Kasumi-1 (cell line): ENCODE measurements around the gene TMEM44.
A peak's percentile ranks its signal among the peaks of the same experiment; 100 is the strongest.
"Not testable (repeated sequence)": the region's sequence is repeated elsewhere in the genome, so short reads cannot be mapped to it uniquely, and the experiment has no call there.

Experiments
- DNase-seq, 2 experiments: peaks; one replicate each; lab custom pipeline; 2025; lab: John Stamatoyannopoulos, UW

TMEM44 gene

DNA sequence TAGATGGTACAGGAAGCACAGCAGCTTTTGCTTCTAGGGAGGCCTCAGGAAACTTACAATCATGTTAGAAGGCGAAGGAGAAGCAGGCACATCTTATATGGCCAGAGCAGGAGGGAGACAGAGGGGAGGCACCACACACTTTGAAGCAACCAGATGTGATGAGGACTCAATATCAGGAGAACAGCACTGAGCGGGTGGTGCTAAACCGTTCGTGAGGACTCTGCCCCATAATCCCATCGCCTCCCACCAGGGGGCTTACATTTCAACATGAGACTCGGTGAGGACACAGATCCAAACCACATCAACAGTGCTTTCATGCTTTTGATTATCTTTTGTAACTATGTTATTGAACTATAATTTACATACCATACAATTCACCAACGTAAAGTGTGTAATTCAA is 7.6 kb upstream of the TMEM44 start:
- DNase-seq = peak; percentile 56 to 62

GRCh38 chr3:194638991-194639605 is 5.9 kb upstream of the TMEM44 start:
- no peak for DNase-seq

DNA sequence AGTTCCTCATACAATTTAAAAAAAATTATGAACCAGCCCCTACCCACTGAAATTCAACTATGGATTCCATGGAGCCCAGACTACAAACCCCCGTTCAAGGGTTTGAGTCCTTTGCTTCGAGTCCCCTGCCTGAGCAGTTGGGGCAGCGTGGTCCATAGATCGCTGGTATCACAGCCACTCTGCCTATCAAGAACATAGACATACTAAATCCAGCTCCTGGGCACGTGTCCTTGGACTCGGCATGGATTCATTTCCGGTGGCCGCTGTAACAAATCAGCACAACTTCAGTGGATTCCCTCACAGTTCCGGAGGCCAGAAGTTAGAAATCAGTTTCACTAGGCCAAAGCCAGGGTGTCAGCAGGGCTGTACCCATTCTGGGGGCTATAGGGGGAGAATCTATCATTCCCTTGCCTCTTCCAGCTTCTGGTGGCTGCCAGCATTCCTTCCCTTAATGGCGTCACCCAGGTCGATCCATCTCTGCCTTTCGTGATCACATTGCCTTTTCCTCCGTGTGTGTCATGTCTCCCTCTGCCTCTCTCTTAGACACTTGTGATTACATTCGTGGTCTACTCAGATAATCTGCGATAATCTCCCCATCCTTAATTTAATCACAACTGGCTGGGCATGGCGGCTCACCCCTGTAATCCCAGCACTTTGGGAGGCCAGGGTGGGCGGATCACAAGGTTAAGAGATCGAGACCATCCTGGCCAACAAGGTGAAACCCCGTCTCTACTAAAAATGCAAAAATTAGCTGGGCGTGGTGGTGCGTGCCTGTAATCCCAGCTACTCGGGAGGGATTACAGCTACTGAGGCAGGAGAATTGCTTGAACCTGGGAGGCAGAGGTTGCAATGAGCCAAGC is 4.6 kb upstream of the TMEM44 start:
- no peak for DNase-seq

DNA sequence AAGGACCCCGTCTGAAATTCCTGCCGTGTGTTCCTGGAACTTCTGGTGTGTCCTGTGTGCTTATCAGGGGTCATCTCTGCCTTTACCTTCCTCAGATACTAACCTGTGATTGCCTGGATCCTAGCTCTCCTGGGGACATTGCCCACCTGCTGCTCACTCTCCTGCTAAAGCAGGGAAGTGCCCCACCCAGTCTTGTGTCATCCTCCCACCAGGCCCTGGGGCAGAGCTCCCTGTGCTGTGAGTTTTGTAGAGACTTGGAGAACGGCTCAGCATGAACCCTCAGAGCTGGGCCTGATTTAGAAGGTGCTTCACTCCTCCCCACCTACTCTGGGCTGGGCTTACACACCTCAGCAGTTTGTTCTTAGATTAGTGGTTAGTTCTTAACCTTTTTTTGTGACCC is 3.8 kb upstream of the TMEM44 start:
- DNase-seq = no peak

DNA sequence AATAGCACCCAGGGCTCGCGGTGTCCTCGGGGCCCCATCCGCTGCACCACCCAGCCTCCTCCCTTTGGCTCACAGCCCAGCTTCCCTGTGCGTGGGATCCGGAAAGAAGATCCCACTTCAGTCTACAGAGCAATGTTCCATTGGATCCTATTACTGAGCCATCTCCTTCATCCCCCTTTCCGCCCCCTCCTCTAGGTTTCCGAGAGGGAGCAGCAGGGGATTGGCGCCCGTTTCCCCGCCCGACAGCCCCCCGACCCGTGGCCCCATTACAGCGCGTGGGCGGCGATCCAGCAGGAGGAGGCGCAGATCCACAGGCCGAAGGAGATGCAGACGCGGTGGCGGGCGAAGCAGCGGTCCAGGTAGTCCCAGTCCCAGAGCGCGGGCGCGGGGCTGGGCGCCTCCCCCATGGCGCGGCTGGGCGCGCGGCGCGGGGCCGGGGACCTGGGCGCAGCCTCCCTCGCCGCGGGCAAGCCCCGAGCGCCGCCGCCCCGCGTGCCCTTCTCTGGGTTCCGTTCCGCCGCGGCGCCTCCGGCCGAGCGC is 340 bp downstream of the TMEM44 start:
- DNase-seq = peak; percentile 33 to 51

DNA sequence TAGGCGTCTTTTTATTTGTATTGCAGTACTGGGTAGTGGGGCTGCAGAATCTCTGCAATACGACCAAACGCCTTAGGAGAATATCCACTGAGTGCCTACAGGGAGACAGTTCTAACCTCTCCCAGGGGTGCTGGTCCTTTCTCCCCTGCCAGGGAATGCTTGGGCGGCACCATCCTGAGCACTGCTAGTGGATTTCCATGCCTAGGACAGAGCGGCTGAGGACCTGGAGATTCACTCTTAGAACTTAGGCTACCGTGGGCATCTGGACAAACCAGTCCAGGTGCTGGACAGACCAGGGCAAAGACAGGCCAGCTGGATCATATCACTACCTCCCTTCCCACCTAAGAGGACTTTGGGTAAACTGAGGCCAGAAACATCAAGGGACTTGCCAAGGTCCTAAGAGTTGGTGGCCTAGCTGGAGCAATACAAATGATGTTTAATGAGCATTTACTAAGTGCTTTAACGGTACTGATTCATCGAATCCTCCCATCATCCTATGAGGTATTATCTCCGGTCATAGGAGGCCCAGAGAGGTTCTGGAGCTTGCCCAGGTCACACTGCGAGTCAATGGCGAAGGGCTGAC is 902 bp downstream of the TMEM44 start:
- no peak for DNase-seq

- DNase-seq = no peak
Measured at GRCh38 chr3:194631696-194632095, 1.5 kb downstream of the TMEM44 start.

GRCh38 chr3:194630681-194631080 is 2.5 kb downstream of the TMEM44 start:
- not testable (repeated sequence) for DNase-seq

- no peak for DNase-seq
Measured at GRCh38 chr3:194624956-194625355, 8.3 kb downstream of the TMEM44 start.

GRCh38 chr3:194623449-194624290 is 9.5 kb downstream of the TMEM44 start:
- no peak for DNase-seq

GRCh38 chr3:194622621-194623340 is 10.4 kb downstream of the TMEM44 start:
- no peak for DNase-seq

GRCh38 chr3:194621947-194622346 is 11.3 kb downstream of the TMEM44 start:
- DNase-seq = no peak

DNA sequence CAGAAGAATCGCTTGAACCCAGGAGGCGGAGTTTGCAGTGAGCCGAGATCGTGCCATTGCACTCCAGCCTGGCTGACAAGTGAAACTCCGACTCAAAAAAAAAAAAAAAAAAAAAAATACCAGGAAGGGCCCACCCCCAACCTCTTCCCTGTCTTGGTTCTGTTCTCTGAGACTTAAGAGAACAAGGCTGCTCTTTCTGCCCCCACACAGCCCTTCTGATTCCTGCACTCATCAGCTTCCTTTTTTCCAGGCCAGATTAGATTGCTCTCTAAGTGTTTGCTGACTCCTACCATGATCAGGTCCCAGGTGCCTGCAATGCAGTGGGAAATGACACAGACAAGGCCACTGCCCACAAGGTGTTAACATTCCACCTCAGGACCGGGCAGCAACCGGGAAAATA is 13.0 kb downstream of the TMEM44 start:
- DNase-seq = peak in 1 of 2 experiments; percentile 33

DNA sequence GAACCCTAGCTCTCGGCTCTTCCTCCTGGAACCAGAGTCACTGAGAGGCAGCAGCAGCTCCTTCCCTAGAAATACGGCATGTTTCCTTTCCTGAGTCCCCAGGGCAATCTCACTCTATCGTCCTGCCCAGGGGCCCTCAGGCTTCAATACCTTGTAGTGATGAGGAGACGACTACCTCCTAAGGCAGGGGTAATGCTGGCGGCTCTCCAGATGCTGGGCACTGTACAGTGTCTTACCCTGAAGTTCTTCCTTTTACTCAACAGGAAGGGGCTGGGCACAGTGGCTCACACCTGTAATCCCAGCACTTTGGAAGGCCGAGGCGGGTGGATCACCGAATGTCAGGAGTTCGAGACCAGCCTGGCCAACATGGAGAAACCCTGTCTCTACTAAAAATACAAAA is 13.5 kb downstream of the TMEM44 start:
- no peak for DNase-seq

- DNase-seq = no peak
Measured at GRCh38 chr3:194618858-194619608, 14.2 kb downstream of the TMEM44 start.

- DNase-seq = no peak
Measured at GRCh38 chr3:194617827-194618226, 15.4 kb downstream of the TMEM44 start.

DNA sequence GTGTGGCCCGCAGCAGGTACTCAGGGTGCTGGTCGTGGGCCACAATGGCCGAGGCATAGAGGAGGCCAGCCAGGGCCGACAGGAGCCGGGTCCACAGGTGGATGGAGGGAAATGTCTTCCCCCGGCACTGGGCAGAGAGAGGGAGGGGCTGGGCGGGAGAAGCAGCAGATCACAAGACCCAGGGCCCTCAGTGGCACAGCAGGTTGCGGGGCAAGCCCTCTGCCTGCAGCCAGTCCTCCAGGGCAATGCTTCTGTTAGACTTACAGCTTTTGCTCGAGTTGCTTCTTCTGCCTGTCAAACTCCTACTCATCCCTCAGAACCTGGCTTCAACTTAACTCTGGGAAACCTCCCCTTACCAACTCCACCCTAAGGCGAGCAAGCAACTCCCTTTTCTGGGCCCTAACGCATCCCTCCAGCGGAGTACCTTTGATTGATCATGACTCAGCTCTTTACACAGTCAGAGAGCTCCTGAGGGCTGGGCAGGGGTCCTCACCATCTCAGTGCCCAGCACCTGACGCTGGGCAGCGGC is 16.0 kb downstream of the TMEM44 start:
- no peak for DNase-seq

DNA sequence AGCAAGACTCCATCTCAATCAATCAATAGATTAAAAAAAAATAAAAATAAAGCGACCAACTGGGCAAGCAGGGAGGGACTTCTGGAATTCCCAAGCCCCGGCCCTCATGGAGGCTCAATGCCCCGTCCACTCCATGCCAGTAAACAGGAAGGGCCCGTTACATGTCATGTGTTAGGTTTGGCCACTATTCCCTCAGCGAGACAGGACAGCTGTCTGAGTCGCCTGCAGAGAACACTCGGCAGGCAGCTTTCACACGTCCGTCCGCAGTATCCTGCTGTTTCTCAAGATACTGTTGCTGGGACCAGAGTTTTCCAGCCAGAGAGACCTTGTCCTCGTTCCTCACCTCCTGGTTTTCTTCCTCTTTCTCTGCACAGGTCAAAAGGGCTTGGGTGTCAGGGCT is 18.0 kb downstream of the TMEM44 start:
- no peak for DNase-seq

DNA sequence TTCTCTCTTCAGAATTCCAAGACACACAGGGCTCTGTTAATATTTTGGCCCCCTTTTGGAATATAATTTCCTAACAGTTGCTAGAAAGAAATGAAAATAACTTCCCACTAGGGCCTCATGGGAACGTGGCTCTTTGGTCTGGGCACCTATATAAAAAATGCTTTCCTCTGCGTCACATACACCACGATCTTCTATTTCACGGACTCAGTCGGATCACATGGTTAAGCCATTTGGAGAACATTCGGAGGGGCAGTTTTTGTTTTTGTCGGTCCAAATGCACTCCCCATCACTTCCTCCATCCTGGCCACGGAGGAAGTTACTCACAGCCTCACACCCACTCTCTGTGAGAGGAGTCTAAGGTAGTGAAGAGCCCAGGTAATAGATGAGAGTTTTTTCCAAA is 21.0 kb downstream of the TMEM44 start:
- DNase-seq = peak in 1 of 2 experiments; percentile 4

GRCh38 chr3:194610689-194611088 is 22.5 kb downstream of the TMEM44 start:
- DNase-seq = no peak
